Measurements from ENCODE around the gene PGAP2. TPM values are rescaled to one million over a fixed set of nuclear protein-coding genes. Genes with fewer than 3 reads are reported as not detected.
A peak's percentile ranks its signal among the peaks of the same experiment; 100 is the strongest.

Gene PGAP2
- total and polyA plus RNA-seq, 9 donors = 7.7 to 17.6 (median 13.1) TPM

- DNase-seq = no peak
- intact Hi-C loops (cut with DNase I) = loop anchor here in 1 of 4 donors (10.0 kb wide), 1 partner anchor 55 kb away; the partner anchor contains the start of gene NUP98
- no peaks in the 10 kb centered on the region for H3K4me1 ChIP-seq (ENCODE audit: insufficient read depth)
Observed at GRCh38 chr11:3849297-3849874, 41.0 kb downstream of the PGAP2 start.

GRCh38 chr11:3853545-3853842 is 45.1 kb downstream of the PGAP2 start:
- H3K4me3 ChIP-seq = no peak overlapping the region
- 93 to 100% (median 98%) methylated on average over 1 of the region's 1 CpG for WGBS, 3 donors
- H3K27ac ChIP-seq = no peak overlapping the region
- no peaks in the 10 kb centered on the region for H3K9me3 ChIP-seq
- intact Hi-C loops (cut with DNase I) = loop anchor here (5.0 to 10.0 kb wide), 3 partner anchors 91 to 219 kb away; no protein-coding TSS in a partner anchor
- H3K36me3 ChIP-seq = no peaks in the 10 kb centered on the region
- H3K4me1 ChIP-seq (ENCODE audit: insufficient read depth) = peaks cover 9% of the 10 kb centered on the region
- no peak for TF ChIP-seq EP300 (IDR thresholded peaks at IDR 0.05)
- no peak for DNase-seq
- H3K27me3 ChIP-seq = no peaks in the 10 kb centered on the region

More at GRCh38 chr11:3849297-3849874, 41.0 kb downstream of the PGAP2 start:
- Histone ChIP-seq H3K27me3 (no peaks in the 10 kb centered on the region), H3K36me3 (no peaks in the 10 kb centered on the region), H3K9me3 (no peaks in the 10 kb centered on the region), H3K27ac (no peak overlapping the region), H3K4me3 (no peak overlapping the region)
- 57 to 64% (median 60%) methylated on average over 10 of the region's 10 CpGs for WGBS, 3 donors
- TF ChIP-seq POLR2A (IDR thresholded peaks at IDR 0.05) (no peak), EP300 (IDR thresholded peaks at IDR 0.05) (no peak), CTCF (IDR thresholded peaks at IDR 0.05) (peak; percentile 21 to 57 (median 54))

GRCh38 chr11:3853899-3854659 is 45.7 kb downstream of the PGAP2 start:
- no peak overlapping the region for H3K27ac ChIP-seq
- H3K4me1 ChIP-seq (ENCODE audit: insufficient read depth) = peaks cover 10% of the 10 kb centered on the region
- no peaks in the 10 kb centered on the region for H3K27me3 ChIP-seq
- no peaks in the 10 kb centered on the region for H3K36me3 ChIP-seq
- no peak for DNase-seq
- 83 to 88% (median 84%) methylated on average over 11 of the region's 11 CpGs for WGBS, 3 donors
- H3K4me3 ChIP-seq = no peak overlapping the region
- TF ChIP-seq CTCF (IDR thresholded peaks at IDR 0.05) (no peak), POLR2A (IDR thresholded peaks at IDR 0.05) (no peak), EP300 (IDR thresholded peaks at IDR 0.05) (no peak)
- intact Hi-C loops (cut with DNase I) = loop anchor here (2.0 to 10.0 kb wide), 4 partner anchors 91 to 219 kb away; no protein-coding TSS in a partner anchor
- H3K9me3 ChIP-seq = no peaks in the 10 kb centered on the region

- intact Hi-C loops (cut with DNase I) = loop anchor here (2.0 to 10.0 kb wide), 4 partner anchors 90 to 218 kb away; no protein-coding TSS in a partner anchor
- WGBS, 3 donors = 21 to 23% (median 22%) methylated on average over 7 of the region's 7 CpGs
- H3K27ac ChIP-seq = peak overlapping the region in 1 of 2 donors; percentile 81
Observed at GRCh38 chr11:3854660-3854976, 46.3 kb downstream of the PGAP2 start.

More at GRCh38 chr11:3854660-3854976, 46.3 kb downstream of the PGAP2 start:
- DNase-seq = no peak
- peaks cover 15% of the 10 kb centered on the region for H3K4me1 ChIP-seq (ENCODE audit: insufficient read depth)
- TF ChIP-seq CTCF (IDR thresholded peaks at IDR 0.05) (no peak), POLR2A (IDR thresholded peaks at IDR 0.05) (no peak), EP300 (IDR thresholded peaks at IDR 0.05) (no peak)
- H3K27me3 ChIP-seq = no peaks in the 10 kb centered on the region
- H3K4me3 ChIP-seq = no peak overlapping the region
- no peaks in the 10 kb centered on the region for H3K36me3 ChIP-seq
- no peaks in the 10 kb centered on the region for H3K9me3 ChIP-seq

All from ovary (tissue), 9 donors.